ENCODE data around the gene LRRC70. TPM values are rescaled to one million over a fixed set of nuclear protein-coding genes. Genes with fewer than 3 reads are reported as not detected.
"Not testable (repeated sequence)": the region's sequence is repeated elsewhere in the genome, so short reads cannot be mapped to it uniquely, and the experiment has no call there.

Gene LRRC70
- total RNA-seq, 2 experiments from 2014 or later: 0.91 to 1.0 TPM

DNA sequence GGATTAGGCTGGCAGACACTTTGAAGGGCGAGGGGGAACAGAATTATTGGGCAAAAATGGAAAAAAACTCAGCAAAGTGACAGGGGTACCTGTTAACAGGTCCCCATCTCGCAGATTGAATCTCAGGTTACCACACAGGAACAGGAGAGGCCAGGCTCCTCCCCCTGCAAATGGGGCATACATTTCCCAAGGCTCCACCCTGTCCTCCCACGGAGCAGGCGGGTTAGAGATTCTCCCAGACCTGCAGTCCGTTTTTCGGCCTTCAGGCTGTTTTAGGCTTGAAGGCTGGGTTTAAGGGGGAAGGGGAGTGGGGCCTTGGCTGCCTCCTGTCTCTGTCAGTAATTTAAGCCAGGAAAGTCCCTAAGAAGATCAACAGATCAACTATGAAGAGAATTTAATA is 42.7 kb downstream of the LRRC70 start:
- peaks cover 5% of the 10 kb centered on the region for H3K36me3 Mint-ChIP-seq (ENCODE audit: low read depth)
- H3K9me3 Mint-ChIP-seq: no peaks in the 10 kb centered on the region
- CTCF ChIA-PET: no interaction called here
- H3K27me3 Mint-ChIP-seq (ENCODE audit: low read depth): no peaks in the 10 kb centered on the region
- H3K4me1 Mint-ChIP-seq (ENCODE audit: low read depth): no peaks in the 10 kb centered on the region
- no peak for DNase-seq
- intact Hi-C loops (cut with micrococcal nuclease): no loop called here
- H3K4me3 Mint-ChIP-seq: no peak overlapping the region
- no peak overlapping the region for H3K27ac Mint-ChIP-seq

GRCh38 chr5:62623271-62623670 is 44.7 kb downstream of the LRRC70 start:
- no peaks in the 10 kb centered on the region for H3K4me1 Mint-ChIP-seq (ENCODE audit: low read depth)
- no peak overlapping the region for H3K4me3 Mint-ChIP-seq
- CTCF ChIA-PET: interaction anchor here (0.5 kb wide), 1 partner anchor 314 kb away, joined by 4 read pairs; no protein-coding TSS in a partner anchor
- DNase-seq: no peak
- H3K27me3 Mint-ChIP-seq (ENCODE audit: low read depth): no peaks in the 10 kb centered on the region
- intact Hi-C loops (cut with micrococcal nuclease): no loop called here
- no peaks in the 10 kb centered on the region for H3K9me3 Mint-ChIP-seq
- peaks cover 8% of the 10 kb centered on the region for H3K36me3 Mint-ChIP-seq (ENCODE audit: low read depth)
- H3K27ac Mint-ChIP-seq: no peak overlapping the region

DNA sequence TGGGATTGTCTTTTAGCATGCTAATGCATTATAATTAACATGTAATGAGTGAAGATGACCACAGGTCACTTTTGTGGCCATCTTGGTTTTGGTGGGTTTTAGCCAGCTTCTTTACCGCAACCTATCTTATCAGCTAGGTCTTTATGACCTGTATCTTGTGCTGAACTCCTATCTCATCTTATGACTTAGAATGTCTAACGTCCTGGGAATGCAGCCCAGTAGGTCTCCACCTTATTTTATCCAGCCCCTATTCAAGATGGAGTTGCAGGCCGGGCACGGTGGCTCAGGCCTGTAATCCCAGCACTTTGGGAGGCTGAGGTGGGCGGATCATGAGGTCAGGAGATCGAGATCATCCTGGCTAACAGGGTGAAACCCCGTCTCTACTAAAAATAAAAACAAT is 45.8 kb downstream of the LRRC70 start:
- intact Hi-C loops (cut with micrococcal nuclease); H3K9me3 Mint-ChIP-seq; H3K27me3 Mint-ChIP-seq (ENCODE audit: low read depth); H3K27ac Mint-ChIP-seq; DNase-seq; CTCF ChIA-PET; H3K4me1 Mint-ChIP-seq (ENCODE audit: low read depth); H3K4me3 Mint-ChIP-seq: not testable (repeated sequence)
- H3K36me3 Mint-ChIP-seq (ENCODE audit: low read depth): peaks cover 11% of the 10 kb centered on the region

DNA sequence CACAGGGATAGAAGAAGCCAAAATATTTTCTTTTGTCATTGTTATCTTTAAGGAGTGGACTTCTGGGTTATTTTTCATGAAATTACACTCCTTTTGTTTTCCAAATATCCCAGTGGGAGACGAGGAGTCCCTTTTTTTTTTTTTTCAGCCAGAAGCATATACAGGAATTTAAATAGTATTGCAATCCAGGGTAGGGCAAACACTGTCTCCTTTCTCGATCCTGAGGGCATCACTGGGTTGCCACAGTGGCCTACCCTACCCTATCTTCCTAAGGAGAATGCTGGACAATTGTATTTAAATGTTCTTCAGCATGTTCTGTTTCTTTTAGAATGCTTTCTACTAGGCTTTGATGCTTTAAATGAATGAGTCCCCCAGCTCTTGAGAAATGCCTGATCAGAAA is 47.9 kb downstream of the LRRC70 start:
- Mint-ChIP-seq H3K27ac (no peak overlapping the region), H3K9me3 (no peaks in the 10 kb centered on the region), H3K4me3 (no peak overlapping the region), H3K27me3 (ENCODE audit: low read depth) (no peaks in the 10 kb centered on the region), H3K36me3 (ENCODE audit: low read depth) (peaks cover 9% of the 10 kb centered on the region), H3K4me1 (ENCODE audit: low read depth) (no peaks in the 10 kb centered on the region)
- DNase-seq: no peak
- CTCF ChIA-PET: interaction anchor here (1.0 kb wide), 1 partner anchor 57 kb away, joined by 7 read pairs; no protein-coding TSS in a partner anchor
- intact Hi-C loops (cut with micrococcal nuclease): no loop called here

GRCh38 chr5:62627121-62627520 is 48.5 kb downstream of the LRRC70 start:
- CTCF ChIA-PET: interaction anchor here (1.0 kb wide), 1 partner anchor 56 kb away, joined by 7 read pairs; no protein-coding TSS in a partner anchor
- Mint-ChIP-seq H3K36me3 (ENCODE audit: low read depth) (peaks cover 9% of the 10 kb centered on the region), H3K4me3 (no peak overlapping the region), H3K27ac (no peak overlapping the region), H3K9me3 (no peaks in the 10 kb centered on the region), H3K4me1 (ENCODE audit: low read depth) (no peaks in the 10 kb centered on the region), H3K27me3 (ENCODE audit: low read depth) (no peaks in the 10 kb centered on the region)
- intact Hi-C loops (cut with micrococcal nuclease): no loop called here
- no peak for DNase-seq

DNA sequence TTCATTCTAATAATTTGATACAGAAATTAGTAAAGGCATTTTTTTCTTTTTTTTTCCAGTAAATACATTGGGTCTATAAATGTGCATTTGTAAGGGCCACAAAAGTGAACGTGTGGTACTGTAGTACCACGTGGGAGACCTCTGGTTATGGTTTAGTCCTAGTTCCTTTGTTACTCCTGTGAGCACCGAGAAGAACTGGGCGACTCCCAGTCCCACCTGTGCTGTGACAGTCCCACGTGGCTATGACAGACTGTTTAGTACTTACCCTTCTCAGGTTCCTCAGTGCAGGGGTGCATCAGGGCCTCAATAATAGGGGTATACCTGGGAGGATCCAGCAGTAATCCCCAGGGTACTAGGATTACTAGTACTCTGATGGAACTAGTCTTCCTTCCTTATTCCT is 49.3 kb downstream of the LRRC70 start:
- no peak overlapping the region for H3K27ac Mint-ChIP-seq
- no peaks in the 10 kb centered on the region for H3K27me3 Mint-ChIP-seq (ENCODE audit: low read depth)
- H3K4me1 Mint-ChIP-seq (ENCODE audit: low read depth): no peaks in the 10 kb centered on the region
- CTCF ChIA-PET: no interaction called here
- no peak overlapping the region for H3K4me3 Mint-ChIP-seq
- intact Hi-C loops (cut with micrococcal nuclease): no loop called here
- no peaks in the 10 kb centered on the region for H3K9me3 Mint-ChIP-seq
- peaks cover 9% of the 10 kb centered on the region for H3K36me3 Mint-ChIP-seq (ENCODE audit: low read depth)
- no peak for DNase-seq

Other genes with a start within 250 kb of the LRRC70 start
- gene DIMT1, start 174.9 kb upstream of the LRRC70 start, total RNA-seq: 10 to 100 TPM; 47.4 to 48.4 TPM
- 10 to 100 TPM; 54.8 to 57.2 TPM for gene IPO11, start 166.1 kb upstream of the LRRC70 start, total RNA-seq

Measured in activated naive CD4-positive, alpha-beta T cell treated with anti-CD3 and anti-CD28 coated beads for 36 hours (primary cell).